HepG2 (cell line): ENCODE results near the gene VAMP8. TPM values are rescaled to one million over a fixed set of nuclear protein-coding genes. Genes with fewer than 3 reads are reported as not detected.

Experiments
- ATF3 ChIP-seq: sonication (generic); formaldehyde crosslinking; IDR thresholded peaks from 2 replicates; pipeline ENCODE4 v1.4.0; 2020; ENCODE audit warnings: missing genetic modification reagents
- BCL3 ChIP-seq: sonication (generic); formaldehyde crosslinking; IDR thresholded peaks from 2 replicates; pipeline ENCODE4 v1.5.1; 2020; ENCODE audit warnings: mild to moderate bottlenecking, missing genetic modification reagents, moderate library complexity
- CBFB ChIP-seq: sonication (generic); formaldehyde crosslinking; IDR thresholded peaks from 2 replicates; pipeline ENCODE4 v1.4.0; 2020; ENCODE audit warnings: missing genetic modification reagents
- CEBPZ ChIP-seq: IDR thresholded peaks from 2 replicates; pipeline ENCODE4 v1.6.1; 2012; ENCODE audit warnings: low read length, improper control_type of control experiment
- FOSL2 ChIP-seq: sonication (generic); formaldehyde crosslinking; IDR thresholded peaks from 2 replicates; pipeline ENCODE4 v1.4.0; 2020; ENCODE audit warnings: missing genetic modification reagents
- FOXJ3 ChIP-seq: sonication (generic); formaldehyde crosslinking; IDR thresholded peaks from 2 replicates; pipeline ENCODE4 v1.4.0; 2020; ENCODE audit warnings: missing genetic modification reagents, mild to moderate bottlenecking, borderline replicate concordance
- FOXP1 ChIP-seq, 2 experiments: fragments of 450-650 bp in 1 of 2; IDR thresholded peaks; 2 replicates each; pipeline ENCODE4 v1.6.1; 2017 to 2018; ENCODE audit warnings: antibody characterized with exemption in 1 of 2
- GPBP1L1 ChIP-seq: sonication (generic); formaldehyde crosslinking; IDR thresholded peaks from 2 replicates; pipeline ENCODE4 v1.5.0; 2020; ENCODE audit warnings: mild to moderate bottlenecking, missing genetic modification reagents
- HMG20A ChIP-seq: IDR thresholded peaks from 2 replicates; pipeline ENCODE4 v1.6.1; 2016; ENCODE audit warnings: borderline replicate concordance
- HOXA9 ChIP-seq: sonication (generic); formaldehyde crosslinking; IDR thresholded peaks from 2 replicates; pipeline ENCODE4 v1.8.1; 2022; ENCODE audit warnings: missing genetic modification reagents, mild to moderate bottlenecking, moderate library complexity, borderline replicate concordance
- TBL1XR1 ChIP-seq: fragments of 150-350 bp; IDR thresholded peaks from 2 replicates; pipeline ENCODE4 v1.6.1; 2014; ENCODE audit warnings: borderline replicate concordance, low read length; ENCODE audit not compliant: partially characterized antibody
- TBX2 ChIP-seq: sonication (generic); formaldehyde crosslinking; IDR thresholded peaks from 2 replicates; pipeline ENCODE4 v1.5.0; 2020; ENCODE audit warnings: missing genetic modification reagents, mild to moderate bottlenecking, borderline replicate concordance
- ZFP1 ChIP-seq: IDR thresholded peaks from 2 replicates; pipeline ENCODE4 v1.6.1; 2016
- ZFP36L1 ChIP-seq: sonication (generic); formaldehyde crosslinking; IDR thresholded peaks from 2 replicates; pipeline ENCODE4 v1.8.0; 2022; ENCODE audit warnings: mild to moderate bottlenecking, missing genetic modification reagents, moderate library complexity
- ZNF20 ChIP-seq: sonication (generic); formaldehyde crosslinking; IDR thresholded peaks from 2 replicates; pipeline ENCODE4 v1.4.0; 2020; ENCODE audit warnings: mild to moderate bottlenecking, moderate library complexity, missing genetic modification reagents
- ZNF333 ChIP-seq: sonication (generic); formaldehyde crosslinking; IDR thresholded peaks from 2 replicates; pipeline ENCODE4 v1.4.0; 2020; ENCODE audit warnings: mild to moderate bottlenecking, missing genetic modification reagents, borderline replicate concordance
- polyA plus RNA-seq, 8 experiments: library from polyadenylated mRNA; depleted of rRNA in 3 of 8; stranded (reverse) in 7 of 8; unstranded in 1 of 8; fragments of >200 nt; fragmentation: Illumina TruSeq in 4 of 8; extraction: Trizol in 4 of 8; gene quantifications; 2 replicates each; pipeline versions ENCODE4 v1.2.1 to v1.2.3, GENCODE V29; 2011 to 2016; ENCODE audit warnings: low read depth in 4 of 8, missing spikeins in 1 of 8, mixed read lengths in 1 of 8; ENCODE audit not compliant: insufficient read depth in 1 of 8
- total RNA-seq, 5 experiments: library from RNA; depleted of rRNA; stranded (reverse); fragments of >200 nt; fragmentation: Illumina TruSeq; extraction: Trizol; gene quantifications; 2 replicates each; pipeline ENCODE4 v1.2.3, GENCODE V29; 2016; ENCODE audit warnings: low read depth in 1 of 5
- TF ChIP-seq, protein P1 (sequence below): sonication (generic); formaldehyde crosslinking; conservative IDR thresholded peaks from 2 replicates; pipeline ENCODE4 v1.4.0; 2020; ENCODE audit warnings: missing genetic modification reagents
- TF ChIP-seq, protein P2 (sequence below): sonication (generic); formaldehyde crosslinking; conservative IDR thresholded peaks from 2 replicates; pipeline ENCODE4 v1.8.0; 2022; ENCODE audit warnings: mild to moderate bottlenecking, moderate library complexity, missing genetic modification reagents

Gene VAMP8
- total and polyA plus RNA-seq, 2 of the 13 experiments (the other 11 are each of a cell fraction or from before 2014, with no cell fraction given) = 83.3 to 157 TPM

GRCh38 chr2:85595301-85596025, 18.1 kb downstream of the VAMP8 start, which contains the start of gene RNF181 (continued):
- TF ChIP-seq, protein P1, sequence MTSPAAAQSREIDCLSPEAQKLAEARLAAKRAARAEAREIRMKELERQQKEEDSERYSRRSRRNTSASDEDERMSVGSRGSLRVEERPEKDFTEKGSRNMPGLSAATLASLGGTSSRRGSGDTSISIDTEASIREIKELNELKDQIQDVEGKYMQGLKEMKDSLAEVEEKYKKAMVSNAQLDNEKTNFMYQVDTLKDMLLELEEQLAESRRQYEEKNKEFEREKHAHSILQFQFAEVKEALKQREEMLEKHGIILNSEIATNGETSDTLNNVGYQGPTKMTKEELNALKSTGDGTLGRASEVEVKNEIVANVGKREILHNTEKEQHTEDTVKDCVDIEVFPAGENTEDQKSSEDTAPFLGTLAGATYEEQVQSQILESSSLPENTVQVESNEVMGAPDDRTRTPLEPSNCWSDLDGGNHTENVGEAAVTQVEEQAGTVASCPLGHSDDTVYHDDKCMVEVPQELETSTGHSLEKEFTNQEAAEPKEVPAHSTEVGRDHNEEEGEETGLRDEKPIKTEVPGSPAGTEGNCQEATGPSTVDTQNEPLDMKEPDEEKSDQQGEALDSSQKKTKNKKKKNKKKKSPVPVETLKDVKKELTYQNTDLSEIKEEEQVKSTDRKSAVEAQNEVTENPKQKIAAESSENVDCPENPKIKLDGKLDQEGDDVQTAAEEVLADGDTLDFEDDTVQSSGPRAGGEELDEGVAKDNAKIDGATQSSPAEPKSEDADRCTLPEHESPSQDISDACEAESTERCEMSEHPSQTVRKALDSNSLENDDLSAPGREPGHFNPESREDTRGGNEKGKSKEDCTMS (CRISPR knock-in tag) = no peak
- TF ChIP-seq FOXP1 (IDR thresholded peaks at IDR 0.05) (no peak), FOXP1 (CRISPR knock-in tag; IDR thresholded peaks at IDR 0.05) (no peak), FOSL2 (CRISPR knock-in tag) (peak; percentile 31), ZNF333 (CRISPR knock-in tag) (no peak; the same call in none of the 2 replicates), ZFP36L1 (CRISPR knock-in tag) (no peak; the same call in 1 of the 2 replicates), HOXA9 (CRISPR knock-in tag) (0 out of 2 replicates have a peak, but pooled peaks have one; percentile 52), FOXJ3 (CRISPR knock-in tag) (no peak), HMG20A (CRISPR knock-in tag) (no peak; the same call in 1 of the 2 replicates), ATF3 (CRISPR knock-in tag) (no peak), BCL3 (CRISPR knock-in tag) (peak; percentile 42), GPBP1L1 (CRISPR knock-in tag) (no peak), ZFP1 (no peak; the same call in 1 of the 2 replicates), CBFB (CRISPR knock-in tag) (0 out of 2 replicates have a peak, but pooled peaks have one; percentile 37), ZNF20 (CRISPR knock-in tag) (no peak), CEBPZ (no peak), TBL1XR1 (peak; percentile 48), TBX2 (CRISPR knock-in tag) (peak; percentile 83)
- TF ChIP-seq, protein P2, sequence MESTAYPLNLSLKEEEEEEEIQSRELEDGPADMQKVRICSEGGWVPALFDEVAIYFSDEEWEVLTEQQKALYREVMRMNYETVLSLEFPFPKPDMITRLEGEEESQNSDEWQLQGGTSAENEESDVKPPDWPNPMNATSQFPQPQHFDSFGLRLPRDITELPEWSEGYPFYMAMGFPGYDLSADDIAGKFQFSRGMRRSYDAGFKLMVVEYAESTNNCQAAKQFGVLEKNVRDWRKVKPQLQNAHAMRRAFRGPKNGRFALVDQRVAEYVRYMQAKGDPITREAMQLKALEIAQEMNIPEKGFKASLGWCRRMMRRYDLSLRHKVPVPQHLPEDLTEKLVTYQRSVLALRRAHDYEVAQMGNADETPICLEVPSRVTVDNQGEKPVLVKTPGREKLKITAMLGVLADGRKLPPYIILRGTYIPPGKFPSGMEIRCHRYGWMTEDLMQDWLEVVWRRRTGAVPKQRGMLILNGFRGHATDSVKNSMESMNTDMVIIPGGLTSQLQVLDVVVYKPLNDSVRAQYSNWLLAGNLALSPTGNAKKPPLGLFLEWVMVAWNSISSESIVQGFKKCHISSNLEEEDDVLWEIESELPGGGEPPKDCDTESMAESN = peak; percentile 37; the same call in 1 of the 2 replicates
